Non-pigmented ciliary epithelial cell (primary cell): ENCODE measurements around the gene HIVEP3.
A peak's percentile ranks its signal among the peaks of the same experiment; 100 is the strongest.

Experiments
- DNase-seq: peaks from one replicate; pipeline ENCODE4 v3.0.0-alpha.2; 2010; ENCODE audit warnings: low read depth

The HIVEP3 gene

DNA sequence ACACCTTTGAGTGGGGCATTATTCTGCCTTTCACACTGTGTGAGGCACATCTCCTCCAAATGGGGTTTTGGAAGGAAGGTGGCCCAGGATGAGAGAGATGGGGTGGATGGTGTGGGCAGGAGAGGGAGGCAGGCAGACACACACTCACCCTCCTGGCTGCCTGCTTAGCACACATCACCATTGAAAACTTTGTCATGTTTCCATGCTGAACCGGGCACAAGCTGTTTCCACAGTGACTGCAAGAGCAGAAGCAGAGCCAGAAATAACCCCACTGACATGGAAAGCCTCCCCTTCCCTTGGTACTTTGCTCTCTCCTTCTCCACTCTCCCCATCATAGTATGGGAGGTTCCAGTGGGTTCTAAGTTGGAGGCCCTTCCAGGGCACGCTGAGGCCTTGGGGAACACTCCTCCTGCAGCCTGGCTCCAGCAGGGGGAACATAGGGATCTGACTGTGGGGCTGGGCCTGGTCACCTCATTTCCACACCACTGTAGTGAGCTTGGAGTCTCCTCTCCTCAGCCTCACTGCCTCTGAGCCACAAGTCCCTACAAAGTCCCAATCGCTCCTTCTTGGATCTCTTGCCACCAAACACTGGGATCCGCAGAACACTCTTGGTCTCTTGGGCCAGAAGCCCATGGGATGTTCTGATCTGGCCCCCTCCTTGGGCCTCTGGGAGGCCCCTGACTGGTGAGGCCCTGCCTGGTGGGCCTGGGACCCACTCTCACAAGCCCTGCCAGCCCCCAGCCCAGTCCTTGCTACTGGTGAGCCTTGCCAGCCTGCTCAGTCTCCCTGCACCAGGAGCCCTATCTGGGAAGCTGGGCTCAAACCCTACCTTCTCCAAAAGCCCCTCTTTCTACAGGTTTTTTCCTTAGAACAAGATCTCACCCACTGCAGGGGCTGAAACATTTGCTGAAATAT lies 271.2 kb downstream of the HIVEP3 start:
- DNase-seq: no peak

DNA sequence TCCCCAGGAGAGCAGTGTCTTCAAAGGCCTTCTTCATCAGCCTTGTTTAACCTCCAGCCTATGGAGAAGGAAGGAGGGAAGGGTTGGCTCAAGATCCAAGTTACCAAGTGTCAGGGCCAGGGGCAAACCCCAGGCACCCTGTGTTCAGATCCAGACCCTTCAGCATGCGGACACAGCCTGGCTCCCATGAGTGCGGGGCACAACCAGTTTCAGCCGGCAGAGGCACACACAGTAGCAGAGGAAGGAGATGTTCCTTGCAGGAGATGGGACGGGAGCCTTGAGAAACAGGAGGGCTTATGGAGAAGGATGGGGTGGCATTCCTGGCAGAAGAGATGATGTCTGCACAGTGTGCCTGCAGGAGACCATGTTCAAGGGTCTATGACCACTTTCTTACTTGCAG lies 272.5 kb downstream of the HIVEP3 start:
- DNase-seq: no peak

DNA sequence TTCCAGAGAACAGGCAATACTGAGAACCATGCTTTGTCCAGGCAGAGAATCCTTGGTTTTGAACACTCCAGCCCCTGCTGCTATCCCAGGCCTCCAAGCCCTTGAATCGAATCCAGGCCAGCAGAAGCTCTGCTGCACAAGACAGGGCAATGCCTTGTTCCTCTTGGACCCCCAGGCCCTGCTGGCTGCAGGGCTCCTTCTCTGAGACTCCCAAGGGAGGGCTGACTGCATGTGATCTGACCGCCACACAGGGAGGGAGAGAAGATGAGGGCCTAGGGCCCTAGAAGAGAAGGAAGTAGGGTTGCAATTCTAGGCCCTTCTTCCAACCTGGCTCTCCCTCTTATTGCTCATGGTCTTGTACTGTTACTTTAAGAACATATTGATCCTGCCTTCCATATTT lies 273.7 kb downstream of the HIVEP3 start:
- DNase-seq: no peak

DNA sequence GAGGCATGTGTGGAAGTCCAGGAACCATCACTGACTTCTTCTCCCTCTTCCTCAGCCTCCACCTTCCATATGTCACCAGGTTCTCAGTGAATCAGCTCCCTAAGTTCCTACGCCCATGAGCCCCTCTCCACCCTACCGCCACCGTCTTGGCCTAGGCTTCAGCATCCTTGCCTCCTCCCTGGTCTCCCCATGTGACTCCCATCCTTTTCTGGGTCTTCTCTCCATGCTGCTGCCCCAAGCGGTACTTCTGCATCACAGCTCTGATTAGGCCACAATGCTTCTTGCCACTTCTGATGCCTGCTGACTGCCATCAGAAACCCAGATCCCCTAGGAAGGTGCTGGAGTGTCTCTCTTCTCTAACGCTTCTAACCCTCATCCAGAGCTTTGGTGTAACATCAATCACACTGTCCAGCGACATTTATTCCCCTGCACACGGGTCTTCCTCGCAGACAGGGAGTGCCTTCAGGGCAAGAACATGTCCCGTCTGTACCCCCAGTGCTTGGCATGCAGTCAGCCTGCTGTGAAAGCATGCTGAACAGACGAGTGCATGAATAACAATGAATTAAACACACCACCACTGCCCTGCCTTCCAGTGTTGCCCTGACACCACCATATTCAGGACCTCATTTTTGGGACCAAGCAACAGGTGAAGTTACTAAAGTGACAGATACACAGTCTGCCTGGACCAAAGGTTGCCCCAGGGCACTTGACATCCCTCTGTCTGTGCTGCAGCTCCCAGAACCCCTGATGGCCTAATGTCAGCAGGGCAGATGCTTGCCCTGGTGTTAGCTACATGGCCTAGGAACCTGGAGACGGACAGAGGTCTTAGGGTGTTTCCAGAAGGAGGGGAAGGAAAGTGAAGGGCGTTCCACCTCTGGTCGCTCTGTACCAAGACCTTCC lies 275.6 kb downstream of the HIVEP3 start:
- no peak for DNase-seq

DNA sequence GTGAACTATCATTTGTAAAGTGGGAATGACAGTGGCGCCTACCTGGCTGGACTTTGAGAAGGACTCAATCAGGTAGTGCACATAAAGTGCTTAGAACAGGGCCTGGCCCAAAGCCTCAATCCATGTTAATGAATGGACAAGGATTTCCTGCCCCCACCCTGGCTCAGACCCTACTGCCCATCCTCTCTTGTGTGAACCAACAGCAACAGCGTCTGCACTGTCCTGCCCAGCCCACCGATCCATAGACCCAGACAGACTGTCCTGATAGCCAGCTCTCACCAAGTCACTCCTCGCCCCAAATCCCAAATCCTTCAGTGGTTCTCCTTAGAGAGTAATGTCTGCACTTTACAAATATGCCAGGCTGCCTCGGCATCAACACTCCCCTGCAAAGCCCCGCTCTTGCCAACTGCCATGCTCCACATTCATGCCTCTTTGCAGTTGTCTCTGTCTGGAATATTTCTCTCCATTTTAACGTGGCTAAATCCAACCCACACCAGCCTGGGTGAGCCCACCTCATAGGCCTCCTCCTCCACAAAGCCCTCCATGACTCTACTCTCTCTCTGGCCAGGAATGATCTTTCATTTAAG lies 276.7 kb downstream of the HIVEP3 start:
- no peak for DNase-seq

DNA sequence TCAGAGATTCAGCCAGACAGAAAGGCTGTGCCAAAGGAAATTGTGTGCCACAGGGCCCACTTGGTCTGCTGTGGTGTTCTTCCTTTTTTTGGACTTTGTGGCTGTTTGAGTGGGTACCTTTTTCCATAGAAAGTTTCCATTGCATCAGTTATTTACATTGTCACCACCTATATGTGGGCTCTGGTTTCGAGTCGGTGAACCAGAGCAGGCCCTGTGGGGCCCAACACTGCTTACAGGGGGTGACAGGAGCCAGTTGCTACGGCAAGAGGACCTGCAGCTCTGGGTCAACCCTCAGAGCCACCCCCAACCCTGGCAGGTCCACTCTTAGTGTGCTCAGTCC lies 277.3 kb downstream of the HIVEP3 start:
- no peak for DNase-seq

DNA sequence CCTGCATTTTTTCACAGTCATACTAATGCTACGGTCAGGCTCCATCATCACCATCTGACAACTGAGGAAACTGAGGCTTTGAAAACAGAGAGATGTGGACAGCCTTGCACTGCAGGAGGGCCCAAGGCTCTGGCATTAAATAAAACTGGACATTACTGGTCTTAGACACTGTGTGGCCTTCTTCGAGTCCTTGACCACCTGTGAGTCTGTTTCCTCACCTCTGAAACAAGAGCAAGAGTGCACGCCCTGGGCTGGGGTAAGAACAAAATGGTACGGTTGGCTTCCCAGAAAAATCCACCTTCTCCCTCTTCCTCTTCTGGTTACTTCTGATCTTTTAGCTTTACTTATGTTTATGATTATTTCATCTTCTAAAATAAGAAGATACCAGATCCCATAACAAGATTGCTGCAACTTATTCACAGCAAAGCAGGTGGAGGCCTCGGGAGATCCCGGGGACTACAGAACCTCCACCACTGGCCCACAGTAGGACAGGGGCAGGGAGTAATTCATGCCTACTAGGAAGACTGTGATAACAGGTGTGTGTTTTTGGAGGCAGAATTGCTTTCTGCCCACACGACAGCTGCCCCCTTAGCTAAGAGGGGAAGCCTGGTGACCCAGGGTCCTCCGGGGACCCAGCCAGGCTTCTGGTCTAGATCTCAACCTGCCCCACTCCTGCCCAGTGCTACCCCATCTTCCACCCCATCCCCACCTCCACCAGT lies 277.8 kb downstream of the HIVEP3 start:
- DNase-seq: no peak

DNA sequence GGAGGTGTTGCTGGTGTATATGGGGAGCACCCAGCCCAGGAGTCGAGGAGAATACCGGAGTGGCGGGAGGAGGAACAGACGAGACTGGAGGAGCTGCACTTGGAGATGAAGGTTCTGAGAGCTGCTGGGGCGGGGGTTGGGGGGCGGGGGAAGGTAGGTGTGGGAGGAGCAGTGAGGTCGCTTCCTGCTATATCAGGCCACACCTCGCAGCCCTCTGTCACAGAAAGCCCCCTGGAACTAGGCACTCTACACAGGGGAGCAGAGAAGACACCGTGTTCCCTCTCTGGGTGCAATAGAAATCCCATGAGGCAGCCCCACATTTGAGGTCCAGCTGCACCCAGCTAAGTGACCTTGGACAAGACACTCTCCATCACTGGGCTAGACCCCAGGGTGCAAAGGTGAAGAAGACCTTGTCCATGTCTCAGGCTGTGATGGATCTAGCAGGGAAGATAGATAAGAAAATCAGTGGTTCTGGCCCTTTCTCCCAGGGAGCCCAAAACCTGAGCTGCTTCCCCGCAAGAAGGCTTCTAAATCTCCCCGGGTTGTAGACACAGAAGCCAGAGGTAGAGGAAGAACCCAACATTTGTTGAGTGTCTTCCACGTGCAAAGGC lies 278.5 kb downstream of the HIVEP3 start:
- DNase-seq: no peak

DNA sequence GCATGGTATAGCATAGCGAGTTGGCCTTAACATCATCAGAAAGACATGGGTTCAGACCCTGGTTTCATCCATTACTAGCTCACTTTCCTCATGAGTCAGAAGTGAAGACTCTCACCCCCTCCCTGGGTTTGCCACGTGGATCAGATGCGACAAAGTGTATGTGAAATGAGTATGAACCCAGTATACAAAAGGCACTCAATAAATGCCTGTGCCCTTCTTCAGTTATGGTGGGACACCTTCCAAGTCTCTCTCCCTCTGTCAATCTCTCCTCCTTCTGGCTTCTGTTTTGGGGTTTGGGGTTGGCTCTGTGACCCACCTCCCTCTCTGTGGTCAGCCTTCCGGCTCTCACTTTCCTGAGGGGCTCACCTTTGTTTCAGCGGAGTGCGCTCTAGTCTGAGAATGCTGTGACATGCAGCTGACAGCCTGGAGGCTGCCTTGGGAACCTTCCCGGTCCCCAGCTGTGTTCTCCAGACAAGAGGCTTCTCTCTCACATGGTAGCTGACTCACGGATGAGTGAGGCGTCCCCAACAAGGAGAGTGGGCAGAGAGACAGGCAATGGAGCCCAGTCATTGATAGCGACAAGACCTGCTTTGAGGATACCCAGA lies 279.3 kb downstream of the HIVEP3 start:
- peak; percentile 51 for DNase-seq

DNA sequence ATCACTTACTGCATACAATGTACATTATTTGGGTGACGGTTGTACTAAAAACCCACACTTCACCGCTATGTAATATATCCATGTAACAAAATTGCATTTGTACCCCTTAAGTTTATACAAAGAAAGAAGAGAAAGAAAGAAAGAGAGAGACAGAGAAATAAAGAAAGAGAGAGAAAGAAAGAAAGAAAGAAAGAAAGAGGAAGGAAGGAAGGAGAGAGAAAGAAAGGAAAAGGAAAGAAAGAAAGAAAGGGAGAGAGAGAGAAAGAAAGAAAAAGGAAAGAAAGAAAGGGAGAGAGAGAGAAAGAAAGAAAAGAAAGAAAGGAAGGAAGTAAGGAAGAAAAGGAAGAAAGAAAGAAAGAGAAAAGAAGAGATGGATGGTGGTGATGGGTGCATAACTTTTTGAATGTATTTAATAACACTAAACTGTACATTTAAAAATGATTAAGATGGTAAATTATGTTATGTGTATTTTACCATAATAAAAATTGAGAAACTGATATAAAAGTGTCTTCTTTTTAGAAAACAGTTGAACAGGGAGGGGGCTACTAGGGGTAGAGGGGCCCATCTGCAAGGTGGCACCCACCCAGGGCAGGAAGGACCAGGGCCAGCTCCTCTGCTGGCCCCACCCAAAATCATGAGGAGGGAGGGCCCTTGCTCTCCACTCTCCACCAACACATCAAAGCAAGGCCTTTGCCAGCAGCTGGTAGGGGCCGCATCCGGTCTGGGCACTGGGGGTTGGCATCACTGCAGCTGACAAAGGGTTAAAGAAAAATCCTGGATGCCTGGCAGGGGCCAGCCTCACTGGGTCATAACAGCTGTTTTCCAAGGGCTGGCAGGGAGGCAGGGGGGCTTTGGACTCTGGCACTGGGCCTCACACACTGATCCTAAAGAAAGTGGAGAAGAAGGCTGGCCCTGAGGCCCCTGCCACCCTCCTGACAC lies 280.4 kb downstream of the HIVEP3 start:
- DNase-seq: no peak

DNA sequence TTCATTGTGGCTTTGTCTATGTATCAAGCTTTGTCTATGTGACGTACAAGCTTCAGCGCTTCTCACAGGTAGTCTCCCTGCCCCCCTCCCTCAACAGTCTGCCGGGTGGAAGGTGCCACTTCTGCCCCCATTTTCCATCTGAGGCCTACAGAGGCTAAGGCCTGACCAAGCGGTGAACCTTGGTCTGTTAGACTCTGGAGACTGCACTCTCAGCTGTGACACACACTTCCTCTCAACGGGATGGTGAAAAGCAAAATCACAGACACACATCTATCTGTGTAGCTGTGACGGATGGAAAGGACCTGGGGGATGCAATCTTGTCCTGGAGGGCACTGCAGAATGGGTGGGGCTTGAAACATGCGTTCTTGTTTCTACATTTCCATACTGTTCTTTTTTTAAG lies 281.4 kb downstream of the HIVEP3 start:
- DNase-seq: no peak

DNA sequence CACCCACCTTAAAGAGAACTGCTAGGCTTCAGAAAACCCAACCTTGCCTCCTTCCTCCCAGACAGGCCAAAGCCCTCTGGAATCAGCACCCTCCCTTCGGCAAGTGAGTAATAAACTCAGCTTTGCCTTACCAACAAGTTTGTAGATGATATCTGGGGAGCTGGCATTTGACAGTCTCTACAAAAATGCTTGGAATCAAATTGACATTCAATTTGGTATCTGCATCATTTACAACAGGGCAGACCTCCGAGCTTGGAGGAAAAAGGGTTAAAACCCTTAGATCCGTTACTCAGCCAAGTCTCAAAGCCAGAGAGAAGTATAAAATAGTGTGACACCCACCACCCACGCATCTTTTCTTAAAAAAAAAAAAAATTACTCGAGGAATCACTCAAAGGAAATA lies 285.0 kb downstream of the HIVEP3 start:
- no peak for DNase-seq

DNA sequence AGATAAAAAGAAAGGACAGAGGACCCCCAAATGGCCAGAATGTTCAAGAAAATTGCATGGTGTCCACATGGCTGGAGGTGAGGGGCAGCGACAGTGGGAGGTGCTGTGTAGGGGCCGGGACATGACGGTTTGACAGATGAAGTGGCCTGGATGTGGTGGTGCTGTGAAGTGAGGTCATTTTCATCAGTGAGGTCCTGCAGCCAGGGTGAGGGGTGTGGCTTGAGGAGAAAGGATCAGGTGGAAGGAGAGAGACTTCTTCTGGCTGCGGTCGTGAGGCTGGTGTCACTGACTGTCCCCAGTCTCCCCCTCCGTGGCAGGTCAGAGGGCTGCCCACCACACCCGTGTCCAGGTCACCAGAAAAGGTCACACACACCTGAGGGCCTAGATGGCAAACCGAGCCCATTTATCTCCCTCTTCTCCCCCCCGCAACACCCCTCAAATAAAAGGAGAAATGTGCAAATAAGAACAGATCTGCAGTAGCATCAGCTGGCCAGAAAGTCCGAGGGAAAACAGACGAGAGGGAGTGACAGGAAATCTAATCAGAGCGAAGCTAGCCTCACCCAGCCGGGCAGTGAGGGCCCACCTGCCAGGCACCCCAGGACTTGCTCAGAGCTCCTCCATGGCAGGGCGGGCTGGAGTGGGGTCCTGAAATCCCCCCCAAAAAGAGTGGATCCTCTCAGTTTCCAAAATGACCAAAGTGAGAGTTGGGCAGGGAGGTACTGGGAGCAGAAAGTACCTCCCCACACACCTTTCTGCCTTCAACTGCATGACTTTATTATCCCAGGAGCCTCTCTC lies 285.7 kb downstream of the HIVEP3 start:
- DNase-seq: no peak

DNA sequence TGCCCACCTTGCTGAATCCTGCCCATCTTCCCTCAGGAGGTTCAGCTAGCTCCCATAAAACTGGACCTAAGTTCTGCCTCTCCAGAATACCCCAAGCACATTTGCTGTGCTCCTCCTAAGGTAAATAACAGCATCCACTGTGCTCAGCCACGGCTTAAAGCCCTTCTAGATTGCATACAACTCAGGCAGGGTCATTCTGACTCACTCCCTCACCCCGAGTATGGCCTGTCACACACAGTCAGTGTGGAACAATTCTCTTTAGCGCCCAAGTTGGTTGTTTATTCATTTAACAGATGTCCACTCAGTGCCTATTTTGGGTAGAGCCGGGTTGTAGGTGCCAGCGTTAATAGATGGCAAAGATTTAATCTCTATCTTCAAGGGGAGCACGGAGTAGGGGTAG lies 286.8 kb downstream of the HIVEP3 start:
- DNase-seq: no peak

DNA sequence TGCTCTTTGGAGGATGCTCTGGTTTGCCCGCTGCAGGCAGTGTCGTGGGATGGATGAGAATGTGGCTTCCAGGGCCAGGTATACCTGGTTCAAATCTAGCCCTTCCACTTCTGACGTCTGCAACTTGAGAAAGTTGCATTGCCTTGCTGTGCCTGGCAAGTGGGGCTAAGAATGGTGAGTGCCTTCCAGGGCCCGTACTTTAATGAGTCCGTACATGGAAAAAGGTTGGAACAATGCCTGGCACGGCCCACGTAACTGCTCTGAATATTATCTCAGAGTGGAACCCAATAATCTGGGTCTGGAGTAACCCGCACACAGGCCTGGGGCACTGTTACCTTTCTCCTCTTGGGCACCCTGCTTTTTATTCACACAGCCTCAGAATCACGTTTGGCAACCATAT lies 287.6 kb downstream of the HIVEP3 start:
- no peak for DNase-seq

DNA sequence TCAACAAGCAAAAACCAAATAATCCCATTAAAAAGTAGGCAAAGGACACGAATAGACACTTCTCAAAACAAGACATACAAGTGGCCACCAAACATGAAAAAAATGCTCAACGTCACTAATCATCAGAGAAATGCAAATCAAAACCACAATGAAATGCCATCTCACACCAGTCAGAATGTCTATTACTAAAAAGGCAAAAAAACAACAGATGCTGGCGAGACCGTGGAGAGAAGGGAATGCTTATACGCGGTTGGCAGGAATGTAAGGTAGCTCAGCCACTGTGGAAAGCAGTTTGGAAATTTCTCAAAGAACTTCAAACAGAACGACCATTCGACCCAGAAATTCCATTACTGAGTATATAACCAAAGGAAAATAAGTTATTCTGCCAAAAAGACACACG lies 289.2 kb downstream of the HIVEP3 start:
- peak; percentile 85 for DNase-seq

DNA sequence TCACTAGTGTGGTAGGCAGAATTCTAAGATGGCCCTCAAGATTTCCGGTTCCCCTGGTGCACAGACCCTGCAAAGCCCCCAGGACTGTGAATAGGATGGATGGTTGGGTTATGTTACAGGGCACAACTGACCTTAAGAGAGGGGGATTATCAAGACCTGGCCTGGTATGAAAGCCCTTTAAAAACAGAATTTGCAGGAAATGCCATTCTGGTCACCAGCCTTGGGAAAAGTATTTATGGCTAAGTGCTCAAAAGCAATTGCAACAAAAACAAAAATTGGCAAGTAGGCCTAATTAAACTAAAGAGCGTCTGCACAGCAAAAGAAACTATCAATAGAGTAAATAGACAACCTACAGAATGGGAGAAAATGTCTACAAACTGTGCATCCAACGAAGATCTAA lies 289.6 kb downstream of the HIVEP3 start:
- no peak for DNase-seq

DNA sequence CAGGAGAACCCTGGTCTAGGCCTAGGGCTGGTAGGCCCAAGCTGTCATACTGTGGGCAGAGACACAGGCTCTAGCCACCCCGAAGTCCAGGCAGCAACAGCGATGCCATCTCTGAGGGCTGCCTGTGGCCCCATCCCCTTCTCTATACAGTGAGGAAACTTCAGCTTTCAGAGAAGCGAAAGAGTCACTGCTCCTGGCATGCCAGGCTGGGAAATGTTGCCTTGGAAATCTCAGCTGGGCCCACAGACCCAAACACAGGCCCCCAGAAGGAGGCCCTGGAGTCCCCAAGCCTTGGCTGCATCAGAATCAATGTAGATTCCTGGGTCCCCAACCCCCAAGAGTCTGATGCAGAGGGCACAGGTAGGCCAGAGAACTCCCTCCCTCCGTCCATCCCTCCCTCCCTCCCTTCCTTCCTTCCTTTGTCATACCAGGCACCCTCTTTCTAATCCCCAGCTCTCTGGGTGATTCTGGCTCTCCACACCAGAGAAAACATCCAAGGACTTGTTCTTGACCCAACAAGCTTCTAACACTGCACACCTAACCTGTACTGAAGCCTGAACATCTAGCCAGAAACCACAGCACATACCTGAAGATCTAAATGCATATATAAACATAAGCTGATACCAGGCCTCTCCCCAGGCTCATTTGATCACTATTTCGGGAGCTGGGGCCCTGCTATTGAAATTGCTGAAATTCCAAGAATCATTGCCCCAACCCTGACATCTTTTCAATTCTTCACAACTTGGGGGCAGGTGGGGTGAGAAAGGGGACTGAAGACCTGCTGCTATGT lies 291.0 kb downstream of the HIVEP3 start:
- DNase-seq: no peak
